CD4-positive, alpha-beta T cell (primary cell): ENCODE results near the gene SMIM38. TPM values are rescaled to one million over a fixed set of nuclear protein-coding genes. Genes with fewer than 3 reads are reported as not detected.

Experiments used
- ATAC-seq: fragments of 200-7000 bp; cut with Tn5 transposase; one replicate; pipeline ENCODE4 v1.10.0; 2022; ENCODE audit warnings: mild to moderate bottlenecking; ENCODE audit not compliant: poor library complexity
- CTCF ChIA-PET: fragments of 350-600 bp; sonication (Branson Sonifier 250); formaldehyde crosslinking; loops from one replicate; lab custom pipeline; 2021; ENCODE audit warnings: antibody characterized with exemption, inconsistent platforms; lab: Charles Lee
- POLR2A ChIA-PET: fragments of 350-600 bp; sonication (Branson Sonifier 250); formaldehyde crosslinking; loops from one replicate; lab custom pipeline; 2021; ENCODE audit warnings: antibody characterized with exemption, inconsistent platforms; lab: Charles Lee
- DNase-seq, 14 experiments: peaks; one replicate each; pipeline ENCODE4 v3.0.0-alpha.2; 2013 to 2020; ENCODE audit warnings: mixed read lengths in 2 of 14
- H3K27ac ChIP-seq, 2 donors: one replicate each; pipeline versions ENCODE4 v1.5.1 to v1.7.0; 2013; ENCODE audit warnings: low read length in 2 of 2, low read depth in 1 of 2, mild to moderate bottlenecking in 1 of 2
- H3K27me3 ChIP-seq, 2 experiments: 1 replicate in 1 of 2; 2 replicates in 1 of 2; pipeline versions ENCODE4 v1.6.1 to v1.7.0; 2013; ENCODE audit warnings: low read length in 2 of 2, control low read depth in 1 of 2, mild to moderate bottlenecking in 1 of 2, moderate library complexity in 1 of 2; ENCODE audit not compliant: insufficient read depth in 2 of 2, control insufficient read depth in 1 of 2
- H3K36me3 ChIP-seq: one replicate; pipeline ENCODE4 v1.6.1; 2013; ENCODE audit warnings: low read length, control low read depth; ENCODE audit not compliant: insufficient read depth
- H3K4me1 ChIP-seq: one replicate; pipeline ENCODE4 v1.6.1; 2013; ENCODE audit warnings: low read length, control low read depth; ENCODE audit not compliant: insufficient read depth
- H3K4me3 ChIP-seq: one replicate; pipeline ENCODE4 v1.5.1; 2013; ENCODE audit warnings: mild to moderate bottlenecking, low read length, moderate library complexity
- H3K9me3 ChIP-seq, 2 experiments: 1 replicate in 1 of 2; 2 replicates in 1 of 2; pipeline versions ENCODE4 v1.6.1 to v1.7.0; 2013; ENCODE audit warnings: low read length in 2 of 2, mild to moderate bottlenecking in 2 of 2, control low read depth in 1 of 2, moderate library complexity in 1 of 2; ENCODE audit not compliant: control insufficient read depth in 1 of 2, insufficient read depth in 1 of 2
- H3K27ac Mint-ChIP-seq: one replicate; pipeline ENCODE4 v1.8.0; 2020; ENCODE audit warnings: mixed read lengths
- H3K27me3 Mint-ChIP-seq: one replicate; pipeline ENCODE4 v1.8.0; 2021; ENCODE audit warnings: mixed read lengths
- H3K36me3 Mint-ChIP-seq: one replicate; pipeline ENCODE4 v1.8.0; 2021; ENCODE audit warnings: low read depth, mixed read lengths
- H3K4me1 Mint-ChIP-seq: one replicate; pipeline ENCODE4 v1.8.0; 2021; ENCODE audit warnings: low read depth, mixed read lengths
- H3K4me3 Mint-ChIP-seq: one replicate; pipeline ENCODE4 v1.8.0; 2020; ENCODE audit warnings: mild to moderate bottlenecking, mixed read lengths
- H3K9me3 Mint-ChIP-seq: one replicate; pipeline ENCODE4 v1.8.0; 2020; ENCODE audit warnings: mixed read lengths
- CTCF ChIP-seq: fragments of 200-600 bp; IDR thresholded peaks from one replicate; pipeline ENCODE4 v1.8.0; 2022; ENCODE audit warnings: antibody characterized with exemption, mild to moderate bottlenecking
- intact Hi-C, 2 experiments: fragments of 100-400 bp; cut with DNase I in 1 of 2; cut with micrococcal nuclease in 1 of 2; formaldehyde crosslinking; loops; one replicate each; pipeline versions ENCODE4 v1.15.1 to v1.9.0; 2023 to 2025; cut with DNase I, micrococcal nuclease
- total RNA-seq, 174 experiments: library from RNA in 2 of 174; stranded (reverse) in 2 of 174; gene quantifications; one replicate each; pipeline ENCODE4 v1.2.3 and lab custom pipeline; 2021 to 2026

SMIM38 gene
- total RNA-seq, 2 experiments from 2014 or later: 0.08 to 0.30 TPM

DNA sequence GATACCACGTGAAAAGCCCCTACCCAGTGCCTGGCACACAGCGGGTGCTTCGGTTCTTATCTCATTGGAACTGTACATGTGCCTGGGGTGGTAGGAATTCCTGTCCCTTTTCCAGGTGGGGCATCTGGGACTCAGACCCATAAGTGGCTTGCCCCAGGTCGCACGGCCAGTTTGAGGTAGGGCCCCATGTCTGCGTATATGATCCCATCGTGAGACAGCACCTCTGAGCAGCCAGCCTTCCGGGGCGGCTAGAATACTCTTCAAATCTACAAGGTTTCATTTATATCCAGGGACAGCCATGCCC lies 33.5 kb upstream of the SMIM38 start:
- peaks cover 53% of the 10 kb centered on the region for H3K4me1 Mint-ChIP-seq
- ChIA-PET POLR2A (interaction anchor here (1.0 to 1.2 kb wide), 2 partner anchors 548 to 1081 kb away, joined by 3 to 4 read pairs; no protein-coding TSS in a partner anchor), CTCF (no interaction called here)
- H3K9me3 Mint-ChIP-seq: no peaks in the 10 kb centered on the region
- H3K9me3 ChIP-seq: peaks cover 0 to 5% of the 10 kb centered on the region in 2 experiments
- no peaks in the 10 kb centered on the region for H3K36me3 Mint-ChIP-seq
- H3K27ac Mint-ChIP-seq: peak overlapping the region; percentile 82
- no peaks in the 10 kb centered on the region for H3K36me3 ChIP-seq
- H3K27me3 Mint-ChIP-seq: no peaks in the 10 kb centered on the region
- no peak for TF ChIP-seq CTCF
- no peak overlapping the region for H3K4me3 ChIP-seq
- ATAC-seq (no peak), DNase-seq (no peak)
- no peaks in the 10 kb centered on the region for H3K27me3 ChIP-seq
- H3K4me1 ChIP-seq: peaks cover 41% of the 10 kb centered on the region
- peak overlapping the region; percentile 22 for H3K4me3 Mint-ChIP-seq
- intact Hi-C loops: no loop called here
- no peak overlapping the region for H3K27ac ChIP-seq

DNA sequence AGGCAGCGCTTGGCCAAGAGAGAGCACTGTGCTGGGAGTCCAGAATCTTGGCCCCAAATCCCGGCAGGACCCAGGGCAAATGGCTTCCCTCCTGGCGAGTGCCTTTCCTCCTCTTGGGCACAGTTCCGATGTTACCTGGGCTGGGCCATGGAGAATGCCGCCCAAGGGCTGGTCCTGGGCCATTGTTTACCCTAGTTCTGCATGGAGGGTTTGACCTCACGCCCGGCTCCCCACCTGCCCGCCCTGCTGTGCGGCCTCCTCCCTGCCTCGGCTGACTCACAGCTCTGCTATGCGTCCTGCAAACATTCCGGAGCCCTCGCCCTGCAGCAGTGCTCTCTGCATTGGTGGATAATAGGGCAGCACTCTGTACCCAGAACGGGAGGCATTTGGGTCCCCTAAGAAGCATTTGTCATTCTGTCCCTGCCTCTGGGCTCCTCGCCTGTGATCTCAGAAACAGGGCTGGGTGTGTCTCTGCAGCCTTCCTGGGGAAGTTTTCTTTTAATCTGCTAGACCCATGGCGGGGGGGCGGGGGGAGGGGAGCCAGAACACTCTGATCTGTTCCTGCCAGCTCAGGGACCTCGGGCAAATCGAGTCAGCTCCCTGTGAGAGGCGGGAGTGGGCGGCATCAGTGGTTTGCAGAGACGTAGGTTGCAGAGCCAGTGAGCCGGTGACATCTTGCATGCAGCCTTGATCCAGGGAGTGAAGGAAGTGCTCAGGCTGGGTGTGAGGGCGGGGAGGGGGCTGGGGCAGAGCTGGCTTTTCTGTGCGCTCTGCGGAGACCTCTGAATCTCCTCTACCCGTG lies 32.9 kb upstream of the SMIM38 start:
- peak overlapping the region; percentile 82 for H3K27ac Mint-ChIP-seq
- Histone ChIP-seq H3K36me3 (no peaks in the 10 kb centered on the region), H3K9me3 (peaks cover 0 to 9% of the 10 kb centered on the region in 2 experiments), H3K4me3 (peak overlapping the region; percentile 38), H3K27ac (peak overlapping the region in 1 of 2 donors; percentile 68), H3K4me1 (peaks cover 41% of the 10 kb centered on the region), H3K27me3 (no peaks in the 10 kb centered on the region)
- CTCF ChIA-PET: no interaction called here
- intact Hi-C loops: no loop called here
- no peaks in the 10 kb centered on the region for H3K27me3 Mint-ChIP-seq
- H3K9me3 Mint-ChIP-seq: no peaks in the 10 kb centered on the region
- no peaks in the 10 kb centered on the region for H3K36me3 Mint-ChIP-seq
- H3K4me3 Mint-ChIP-seq: peak overlapping the region; percentile 69
- DNase-seq (peak in 11 of 14 experiments; percentile 16 to 82 (median 62)), ATAC-seq (peak; percentile 91)
- POLR2A ChIA-PET: interaction anchor here (1.0 to 1.2 kb wide), 2 partner anchors 548 to 1081 kb away, joined by 3 to 4 read pairs; no protein-coding TSS in a partner anchor
- peaks cover 51% of the 10 kb centered on the region for H3K4me1 Mint-ChIP-seq
- TF ChIP-seq CTCF: no peak

DNA sequence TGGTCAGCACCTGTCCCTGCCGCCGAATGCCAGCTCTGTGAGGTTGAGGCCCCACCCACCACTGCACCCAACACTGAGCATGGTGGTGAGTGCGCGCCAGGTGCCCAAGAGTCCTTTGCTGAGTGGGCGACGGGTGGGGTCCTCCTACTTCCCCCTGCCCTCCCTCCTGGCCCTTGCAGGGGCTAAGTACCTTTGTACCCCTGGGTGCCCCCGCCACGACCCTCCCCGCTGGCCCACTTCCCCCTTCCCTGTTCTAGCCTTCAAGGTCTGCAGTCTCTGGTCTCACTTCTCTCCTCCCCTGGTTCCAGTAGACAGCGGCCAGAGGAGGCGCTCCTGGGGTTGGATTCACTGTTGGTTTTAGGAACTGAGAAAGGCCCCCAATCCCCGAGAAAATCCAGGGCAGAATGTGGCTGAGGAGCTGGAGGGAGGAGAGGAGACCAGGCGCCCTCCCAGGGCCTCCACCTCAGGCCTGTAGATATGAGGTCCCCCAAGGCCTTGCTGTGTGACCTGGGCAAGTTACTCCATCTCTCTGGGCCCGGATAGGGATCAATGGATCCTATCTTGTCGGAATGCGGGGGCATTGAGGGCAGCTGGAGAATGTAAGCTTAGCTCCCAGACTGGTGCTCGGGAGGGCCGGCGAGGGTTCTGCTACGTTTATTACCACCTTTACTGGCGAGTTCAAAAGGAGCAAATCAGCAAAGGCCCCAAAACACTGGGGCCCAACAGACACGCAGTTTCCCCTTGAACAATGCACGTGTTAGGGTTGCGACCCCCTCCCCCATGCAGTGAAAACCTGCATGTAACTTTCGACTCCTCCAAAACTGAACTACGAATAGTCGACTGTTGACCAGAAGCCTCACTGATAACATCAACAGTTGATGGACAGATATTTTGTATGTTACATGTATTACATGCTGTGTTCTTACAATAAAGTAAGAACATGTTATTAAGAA lies 31.9 kb upstream of the SMIM38 start:
- Histone ChIP-seq H3K36me3 (no peaks in the 10 kb centered on the region), H3K4me3 (peak overlapping the region; percentile 38), H3K4me1 (peaks cover 41% of the 10 kb centered on the region), H3K27me3 (no peaks in the 10 kb centered on the region), H3K27ac (peak overlapping the region; percentile 45 to 68), H3K9me3 (peaks cover 0 to 11% of the 10 kb centered on the region in 2 experiments)
- no peaks in the 10 kb centered on the region for H3K36me3 Mint-ChIP-seq
- DNase-seq: peak in 1 of 14 experiments; percentile 23
- H3K4me1 Mint-ChIP-seq: peaks cover 55% of the 10 kb centered on the region
- no peak for ATAC-seq
- H3K4me3 Mint-ChIP-seq: peak overlapping the region; percentile 69
- peaks cover 4% of the 10 kb centered on the region for H3K9me3 Mint-ChIP-seq
- no peaks in the 10 kb centered on the region for H3K27me3 Mint-ChIP-seq
- ChIA-PET CTCF (no interaction called here), POLR2A (interaction anchor here (1.2 kb wide), 1 partner anchor 547 kb away, joined by 4 read pairs; no protein-coding TSS in a partner anchor)
- peak overlapping the region; percentile 82 for H3K27ac Mint-ChIP-seq
- no peak for TF ChIP-seq CTCF
- intact Hi-C loops: no loop called here
